Measurements from ENCODE around the gene NAGA. TPM values are rescaled to one million over a fixed set of nuclear protein-coding genes. Genes with fewer than 3 reads are reported as not detected.

The NAGA gene
- total RNA-seq, 2 donors from 2014 or later, result 8.2 to 11.2 TPM

DNA sequence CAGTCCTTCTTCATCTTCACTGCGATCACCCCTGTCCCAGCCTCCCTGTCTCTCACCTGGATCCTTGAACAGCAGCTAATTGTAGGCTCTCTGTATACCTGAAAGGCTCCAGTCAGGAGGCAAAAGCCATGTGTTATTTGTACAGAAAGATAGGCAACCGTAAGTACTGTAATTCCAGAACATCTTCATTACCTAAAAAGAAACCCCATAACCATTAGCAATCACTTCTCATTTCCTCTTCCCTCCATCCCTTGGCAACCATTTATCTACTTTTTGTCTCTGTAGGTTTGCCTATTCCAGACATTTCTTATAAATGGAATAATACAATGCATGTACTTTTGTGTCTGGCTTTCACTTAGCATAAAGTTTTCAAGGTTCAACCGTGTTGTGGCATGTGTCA is 17.8 kb downstream of the NAGA start:
- WGBS, 2 donors, result 83 to 84% methylated on average over 3 of the region's 3 CpGs
- Histone ChIP-seq H3K36me3 (replicated peaks in 1 of 2; ENCODE audit: insufficient read depth in 1 of 2, low read depth in 2 of 2) (no peaks in the 10 kb centered on the region), H3K4me3 (no peak overlapping the region), H3K9me3 (no peaks in the 10 kb centered on the region), H3K27ac (no peak overlapping the region), H3K27me3 (no peaks in the 10 kb centered on the region), H3K4me1 (no peaks in the 10 kb centered on the region)
- TF ChIP-seq, protein P1, sequence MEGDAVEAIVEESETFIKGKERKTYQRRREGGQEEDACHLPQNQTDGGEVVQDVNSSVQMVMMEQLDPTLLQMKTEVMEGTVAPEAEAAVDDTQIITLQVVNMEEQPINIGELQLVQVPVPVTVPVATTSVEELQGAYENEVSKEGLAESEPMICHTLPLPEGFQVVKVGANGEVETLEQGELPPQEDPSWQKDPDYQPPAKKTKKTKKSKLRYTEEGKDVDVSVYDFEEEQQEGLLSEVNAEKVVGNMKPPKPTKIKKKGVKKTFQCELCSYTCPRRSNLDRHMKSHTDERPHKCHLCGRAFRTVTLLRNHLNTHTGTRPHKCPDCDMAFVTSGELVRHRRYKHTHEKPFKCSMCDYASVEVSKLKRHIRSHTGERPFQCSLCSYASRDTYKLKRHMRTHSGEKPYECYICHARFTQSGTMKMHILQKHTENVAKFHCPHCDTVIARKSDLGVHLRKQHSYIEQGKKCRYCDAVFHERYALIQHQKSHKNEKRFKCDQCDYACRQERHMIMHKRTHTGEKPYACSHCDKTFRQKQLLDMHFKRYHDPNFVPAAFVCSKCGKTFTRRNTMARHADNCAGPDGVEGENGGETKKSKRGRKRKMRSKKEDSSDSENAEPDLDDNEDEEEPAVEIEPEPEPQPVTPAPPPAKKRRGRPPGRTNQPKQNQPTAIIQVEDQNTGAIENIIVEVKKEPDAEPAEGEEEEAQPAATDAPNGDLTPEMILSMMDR (IDR thresholded peaks at IDR 0.05), result no peak
- TF ChIP-seq POLR2A (IDR thresholded peaks at IDR 0.05), result no peak
- intact Hi-C loops (cut with DNase I), result no loop called here
- DNase-seq (no peak), ATAC-seq (no peak)

- DNase-seq (no peak), ATAC-seq (no peak)
- H3K36me3 ChIP-seq (replicated peaks in 1 of 2; ENCODE audit: insufficient read depth in 1 of 2, low read depth in 2 of 2), result no peaks in the 10 kb centered on the region
- no peaks in the 10 kb centered on the region for H3K27me3 ChIP-seq
- no peak overlapping the region for H3K27ac ChIP-seq
- no peak overlapping the region for H3K4me3 ChIP-seq
- no peaks in the 10 kb centered on the region for H3K9me3 ChIP-seq
- TF ChIP-seq, protein P1 (IDR thresholded peaks at IDR 0.05), result no peak
- no peak for TF ChIP-seq POLR2A (IDR thresholded peaks at IDR 0.05)
- H3K4me1 ChIP-seq, result no peaks in the 10 kb centered on the region
- intact Hi-C loops (cut with DNase I), result no loop called here
- WGBS, 2 donors, result 58 to 68% methylated on average over 2 of the region's 2 CpGs
These were observed 19.9 kb downstream of the NAGA start for GRCh38 chr22:42050641-42051180.

DNA sequence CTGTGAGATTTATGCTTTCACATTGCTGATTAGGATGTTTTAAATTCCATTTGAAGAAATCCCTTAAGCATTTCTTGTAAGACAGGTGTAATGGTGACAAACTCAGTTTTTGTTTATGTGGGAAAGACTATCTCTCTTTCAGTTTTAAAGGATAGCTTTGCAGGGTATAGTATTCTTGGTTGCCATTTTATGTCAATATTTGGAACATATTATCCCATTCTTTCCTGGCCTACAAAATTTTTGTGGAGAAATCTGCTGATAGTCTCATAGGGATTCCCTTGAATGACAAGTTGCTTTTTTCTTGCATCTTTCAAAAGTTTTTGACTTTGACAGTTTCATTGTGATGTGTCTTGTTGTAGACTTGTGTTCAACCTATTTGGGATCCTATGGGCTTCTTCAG is 28.8 kb downstream of the NAGA start:
- H3K4me1 ChIP-seq, result no peaks in the 10 kb centered on the region
- no peaks in the 10 kb centered on the region for H3K36me3 ChIP-seq (replicated peaks in 1 of 2; ENCODE audit: insufficient read depth in 1 of 2, low read depth in 2 of 2)
- no peak overlapping the region for H3K27ac ChIP-seq
- intact Hi-C loops (cut with DNase I), result no loop called here
- TF ChIP-seq, protein P1 (IDR thresholded peaks at IDR 0.05), result no peak
- TF ChIP-seq POLR2A (IDR thresholded peaks at IDR 0.05), result no peak
- no peaks in the 10 kb centered on the region for H3K27me3 ChIP-seq
- H3K4me3 ChIP-seq, result no peak overlapping the region
- DNase-seq (no peak), ATAC-seq (no peak)
- no peaks in the 10 kb centered on the region for H3K9me3 ChIP-seq

DNA sequence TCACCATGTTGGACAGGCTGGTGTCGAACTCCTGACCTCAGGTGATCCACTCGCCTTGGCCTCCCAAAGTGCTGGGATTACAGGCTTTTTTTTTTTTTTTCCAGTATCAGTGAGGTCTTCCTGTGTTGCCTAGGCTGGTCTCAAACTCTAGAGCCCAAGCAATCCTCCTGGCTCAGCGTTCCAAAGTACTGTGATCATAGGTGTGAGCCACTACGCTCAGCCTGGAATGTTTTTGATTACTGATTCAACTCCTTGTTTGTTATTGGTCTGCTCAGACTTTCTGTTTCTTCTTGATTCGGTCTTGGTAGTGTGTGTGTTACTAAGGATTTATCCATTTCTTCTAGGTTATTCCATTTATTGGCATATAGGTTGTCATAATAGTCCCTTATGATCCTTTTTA is 31.3 kb downstream of the NAGA start:
- Histone ChIP-seq H3K27me3 (no peaks in the 10 kb centered on the region), H3K4me1 (no peaks in the 10 kb centered on the region), H3K9me3 (no peaks in the 10 kb centered on the region), H3K27ac (no peak overlapping the region), H3K4me3 (no peak overlapping the region), H3K36me3 (replicated peaks in 1 of 2; ENCODE audit: insufficient read depth in 1 of 2, low read depth in 2 of 2) (no peaks in the 10 kb centered on the region)
- DNase-seq (no peak), ATAC-seq (no peak)
- WGBS, 2 donors, result 91% methylated on average over 5 of the region's 5 CpGs
- TF ChIP-seq, protein P1 (IDR thresholded peaks at IDR 0.05), result no peak
- no peak for TF ChIP-seq POLR2A (IDR thresholded peaks at IDR 0.05)
- intact Hi-C loops (cut with DNase I), result no loop called here

DNA sequence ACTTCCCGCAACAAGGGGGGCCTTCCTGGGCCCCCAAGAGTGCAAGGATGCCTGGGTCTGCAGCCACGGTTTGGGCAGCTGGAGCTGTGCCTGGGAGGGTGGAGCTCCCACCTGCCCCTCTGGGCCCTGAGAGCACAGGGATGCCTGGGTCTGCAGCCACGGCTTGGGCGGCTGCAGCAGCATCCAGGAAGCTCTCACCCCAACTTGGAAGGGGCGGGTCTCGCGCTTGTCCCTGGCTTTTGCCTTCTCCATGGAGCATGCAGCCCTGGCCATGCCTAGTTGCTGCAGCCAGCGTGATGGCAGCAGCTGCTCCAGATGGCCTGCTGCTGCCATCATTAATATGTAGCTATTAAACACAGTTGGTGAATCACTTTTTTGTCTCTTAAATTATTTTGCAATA is 35.4 kb downstream of the NAGA start:
- TF ChIP-seq, protein P1 (IDR thresholded peaks at IDR 0.05), result no peak
- no peak for TF ChIP-seq POLR2A (IDR thresholded peaks at IDR 0.05)
- Histone ChIP-seq H3K36me3 (replicated peaks in 1 of 2; ENCODE audit: insufficient read depth in 1 of 2, low read depth in 2 of 2) (no peaks in the 10 kb centered on the region), H3K27me3 (no peaks in the 10 kb centered on the region), H3K4me1 (no peaks in the 10 kb centered on the region), H3K9me3 (peaks cover 0 to 7% (median 0%) of the 10 kb centered on the region in 3 donors), H3K4me3 (no peak overlapping the region), H3K27ac (no peak overlapping the region)
- DNase-seq (no peak), ATAC-seq (no peak)
- intact Hi-C loops (cut with DNase I), result no loop called here
- 77 to 83% methylated on average over 8 of the region's 8 CpGs for WGBS, 2 donors

All from body of pancreas (tissue), 4 donors.